HepG2 (cell line): Measurements from ENCODE around the gene MRPS35. TPM values are rescaled to one million over a fixed set of nuclear protein-coding genes. Genes with fewer than 3 reads are reported as not detected.

ENCODE experiments used
- FOXK2 ChIP-seq: fragments of 450-650 bp; IDR thresholded peaks from 2 replicates; pipeline ENCODE4 v1.6.1; 2016
- HDAC6 ChIP-seq: fragments of 200-600 bp; sonication (generic); IDR thresholded peaks from 2 replicates; pipeline ENCODE4 v1.7.0; 2017; ENCODE audit warnings: mild to moderate bottlenecking, antibody characterized with exemption, low read length, low read depth
- HNRNPUL1 ChIP-seq: fragments of 200-400 bp; formaldehyde crosslinking; IDR thresholded peaks from 2 replicates; pipeline ENCODE4 v1.6.1; 2017; ENCODE audit warnings: low read depth, mild to moderate bottlenecking, low read length, moderate library complexity
- ISL2 ChIP-seq: sonication (generic); formaldehyde crosslinking; IDR thresholded peaks from 2 replicates; pipeline ENCODE4 v1.5.0; 2020; ENCODE audit warnings: missing genetic modification reagents
- MAFF ChIP-seq: IDR thresholded peaks from 2 replicates; pipeline ENCODE4 v1.6.1; 2011; ENCODE audit warnings: low read depth, low read length, improper control_type of control experiment
- MIER3 ChIP-seq: IDR thresholded peaks from 2 replicates; pipeline ENCODE4 v1.6.1; 2016; ENCODE audit warnings: missing compliant biosample characterization, borderline replicate concordance
- NCOA2 ChIP-seq: sonication (generic); formaldehyde crosslinking; IDR thresholded peaks from 2 replicates; pipeline ENCODE4 v1.8.0; 2022; ENCODE audit warnings: inconsistent platforms
- NFIC ChIP-seq: IDR thresholded peaks from 2 replicates; pipeline ENCODE4 v1.6.1; 2012; ENCODE audit warnings: mild to moderate bottlenecking, low read length, inconsistent platforms
- PRMT3 ChIP-seq: sonication (generic); formaldehyde crosslinking; IDR thresholded peaks from 2 replicates; pipeline ENCODE4 v1.8.1; 2022; ENCODE audit warnings: low read depth, mild to moderate bottlenecking, moderate library complexity, missing genetic modification reagents, borderline replicate concordance
- REL ChIP-seq: sonication (generic); formaldehyde crosslinking; conservative IDR thresholded peaks from 2 replicates; pipeline ENCODE4 v1.8.0; 2022; ENCODE audit warnings: mild to moderate bottlenecking, missing genetic modification reagents, moderate library complexity
- SAP130 ChIP-seq: IDR thresholded peaks from 2 replicates; pipeline ENCODE4 v1.6.1; 2016; ENCODE audit warnings: low read depth
- ZFP90 ChIP-seq: sonication (generic); formaldehyde crosslinking; IDR thresholded peaks from 2 replicates; pipeline ENCODE4 v1.8.0; 2022; ENCODE audit warnings: missing genetic modification reagents, mild to moderate bottlenecking, inconsistent platforms, borderline replicate concordance
- ZNF124 ChIP-seq: sonication (generic); formaldehyde crosslinking; IDR thresholded peaks from 2 replicates; pipeline ENCODE4 v1.4.0; 2020; ENCODE audit warnings: missing genetic modification reagents
- ZNF143 ChIP-seq: sonication (generic); formaldehyde crosslinking; IDR thresholded peaks from 2 replicates; pipeline ENCODE4 v1.4.0; 2020; ENCODE audit warnings: missing genetic modification reagents
- ZNF253 ChIP-seq: sonication (generic); formaldehyde crosslinking; IDR thresholded peaks from 2 replicates; pipeline ENCODE4 v1.8.0; 2022; ENCODE audit warnings: mild to moderate bottlenecking, missing genetic modification reagents, borderline replicate concordance
- ZNF34 ChIP-seq: sonication (generic); formaldehyde crosslinking; IDR thresholded peaks from 2 replicates; pipeline ENCODE4 v1.4.0; 2020; ENCODE audit warnings: mild to moderate bottlenecking, missing genetic modification reagents, borderline replicate concordance
- ZNF577 ChIP-seq: sonication (generic); formaldehyde crosslinking; IDR thresholded peaks from 2 replicates; pipeline ENCODE4 v1.4.0; 2020; ENCODE audit warnings: mild to moderate bottlenecking, low read depth, missing genetic modification reagents, borderline replicate concordance
- ZNF615 ChIP-seq: sonication (generic); formaldehyde crosslinking; IDR thresholded peaks from 2 replicates; pipeline ENCODE4 v1.5.0; 2020; ENCODE audit warnings: mild to moderate bottlenecking, missing genetic modification reagents, borderline replicate concordance
- ZNF737 ChIP-seq: sonication (generic); formaldehyde crosslinking; IDR thresholded peaks from 2 replicates; pipeline ENCODE4 v1.5.0; 2020; ENCODE audit warnings: missing genetic modification reagents, mild to moderate bottlenecking, borderline replicate concordance
- polyA plus RNA-seq, 8 experiments: library from polyadenylated mRNA; depleted of rRNA in 3 of 8; stranded (reverse) in 7 of 8; unstranded in 1 of 8; fragments of >200 nt; fragmentation: Illumina TruSeq in 4 of 8; extraction: Trizol in 4 of 8; gene quantifications; 2 replicates each; pipeline versions ENCODE4 v1.2.1 to v1.2.3, GENCODE V29; 2011 to 2016; ENCODE audit warnings: low read depth in 4 of 8, missing spikeins in 1 of 8, mixed read lengths in 1 of 8; ENCODE audit not compliant: insufficient read depth in 1 of 8
- total RNA-seq, 5 experiments: library from RNA; depleted of rRNA; stranded (reverse); fragments of >200 nt; fragmentation: Illumina TruSeq; extraction: Trizol; gene quantifications; 2 replicates each; pipeline ENCODE4 v1.2.3, GENCODE V29; 2016; ENCODE audit warnings: low read depth in 1 of 5
- TF ChIP-seq, protein P1 (sequence below): sonication (generic); formaldehyde crosslinking; IDR thresholded peaks from 2 replicates; pipeline ENCODE4 v1.4.0; 2020; ENCODE audit warnings: mild to moderate bottlenecking, missing genetic modification reagents
- TF ChIP-seq, protein P2 (sequence below): sonication (generic); formaldehyde crosslinking; IDR thresholded peaks from 2 replicates; pipeline ENCODE4 v1.4.0; 2020; ENCODE audit warnings: missing genetic modification reagents
- TF ChIP-seq, protein P3 (sequence below): sonication (generic); formaldehyde crosslinking; IDR thresholded peaks from 2 replicates; pipeline ENCODE4; 2020; ENCODE audit warnings: missing genetic modification reagents, mild to moderate bottlenecking, borderline replicate concordance
- TF ChIP-seq, protein P4 (sequence below): sonication (generic); formaldehyde crosslinking; IDR thresholded peaks from 2 replicates; pipeline ENCODE4 v1.4.0; 2020; ENCODE audit warnings: mild to moderate bottlenecking, missing genetic modification reagents
- TF ChIP-seq, protein P5 (sequence below): IDR thresholded peaks from 2 replicates; pipeline ENCODE4 v1.6.1; 2016; ENCODE audit warnings: mild to moderate bottlenecking, missing biosample characterization, missing genetic modification reagents

MRPS35 gene
- total and polyA plus RNA-seq, 2 of the 13 experiments (the other 11 are each of a cell fraction or from before 2014, with no cell fraction given) = 63.4 to 104 TPM

DNA sequence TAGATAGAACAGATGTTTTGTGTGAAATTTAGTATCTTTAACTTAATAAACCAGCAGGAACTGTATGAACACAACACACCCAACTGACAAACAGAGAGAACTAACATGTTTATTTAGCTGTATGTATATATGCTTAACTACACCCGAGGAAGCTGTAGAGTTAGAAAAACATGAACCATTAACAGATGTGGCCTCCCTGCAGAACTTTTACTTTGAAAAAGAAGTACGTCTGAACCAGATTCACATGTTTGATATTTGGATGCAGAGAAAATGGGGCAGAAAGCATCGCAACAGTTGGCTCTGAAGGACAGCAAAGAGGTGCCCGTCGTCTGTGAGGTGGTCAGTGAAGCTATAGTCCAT lies 14.4 kb upstream of the MRPS35 start, which contains the start of gene REP15 (continued):
- TF ChIP-seq, protein P1, sequence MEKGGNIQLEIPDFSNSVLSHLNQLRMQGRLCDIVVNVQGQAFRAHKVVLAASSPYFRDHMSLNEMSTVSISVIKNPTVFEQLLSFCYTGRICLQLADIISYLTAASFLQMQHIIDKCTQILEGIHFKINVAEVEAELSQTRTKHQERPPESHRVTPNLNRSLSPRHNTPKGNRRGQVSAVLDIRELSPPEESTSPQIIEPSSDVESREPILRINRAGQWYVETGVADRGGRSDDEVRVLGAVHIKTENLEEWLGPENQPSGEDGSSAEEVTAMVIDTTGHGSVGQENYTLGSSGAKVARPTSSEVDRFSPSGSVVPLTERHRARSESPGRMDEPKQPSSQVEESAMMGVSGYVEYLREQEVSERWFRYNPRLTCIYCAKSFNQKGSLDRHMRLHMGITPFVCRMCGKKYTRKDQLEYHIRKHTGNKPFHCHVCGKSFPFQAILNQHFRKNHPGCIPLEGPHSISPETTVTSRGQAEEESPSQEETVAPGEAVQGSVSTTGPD (CRISPR knock-in tag) = no peak
- no peak for TF ChIP-seq ZNF577 (CRISPR knock-in tag)
- TF ChIP-seq MAFF = no peak
- no peak for TF ChIP-seq ZNF615 (CRISPR knock-in tag)
- TF ChIP-seq ZNF253 = no peak
- no peak for TF ChIP-seq MIER3 (CRISPR knock-in tag)
- TF ChIP-seq HNRNPUL1 = no peak
- TF ChIP-seq ISL2 (CRISPR knock-in tag) = 0 out of 2 replicates have a peak, but pooled peaks have one; percentile 27
- no peak for TF ChIP-seq PRMT3
- TF ChIP-seq, protein P2, sequence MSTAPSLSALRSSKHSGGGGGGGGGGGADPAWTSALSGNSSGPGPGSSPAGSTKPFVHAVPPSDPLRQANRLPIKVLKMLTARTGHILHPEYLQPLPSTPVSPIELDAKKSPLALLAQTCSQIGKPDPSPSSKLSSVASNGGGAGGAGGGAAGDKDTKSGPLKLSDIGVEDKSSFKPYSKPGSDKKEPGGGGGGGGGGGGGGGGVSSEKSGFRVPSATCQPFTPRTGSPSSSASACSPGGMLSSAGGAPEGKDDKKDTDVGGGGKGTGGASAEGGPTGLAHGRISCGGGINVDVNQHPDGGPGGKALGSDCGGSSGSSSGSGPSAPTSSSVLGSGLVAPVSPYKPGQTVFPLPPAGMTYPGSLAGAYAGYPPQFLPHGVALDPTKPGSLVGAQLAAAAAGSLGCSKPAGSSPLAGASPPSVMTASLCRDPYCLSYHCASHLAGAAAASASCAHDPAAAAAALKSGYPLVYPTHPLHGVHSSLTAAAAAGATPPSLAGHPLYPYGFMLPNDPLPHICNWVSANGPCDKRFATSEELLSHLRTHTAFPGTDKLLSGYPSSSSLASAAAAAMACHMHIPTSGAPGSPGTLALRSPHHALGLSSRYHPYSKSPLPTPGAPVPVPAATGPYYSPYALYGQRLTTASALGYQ (CRISPR knock-in tag) = no peak
- TF ChIP-seq, protein P3, sequence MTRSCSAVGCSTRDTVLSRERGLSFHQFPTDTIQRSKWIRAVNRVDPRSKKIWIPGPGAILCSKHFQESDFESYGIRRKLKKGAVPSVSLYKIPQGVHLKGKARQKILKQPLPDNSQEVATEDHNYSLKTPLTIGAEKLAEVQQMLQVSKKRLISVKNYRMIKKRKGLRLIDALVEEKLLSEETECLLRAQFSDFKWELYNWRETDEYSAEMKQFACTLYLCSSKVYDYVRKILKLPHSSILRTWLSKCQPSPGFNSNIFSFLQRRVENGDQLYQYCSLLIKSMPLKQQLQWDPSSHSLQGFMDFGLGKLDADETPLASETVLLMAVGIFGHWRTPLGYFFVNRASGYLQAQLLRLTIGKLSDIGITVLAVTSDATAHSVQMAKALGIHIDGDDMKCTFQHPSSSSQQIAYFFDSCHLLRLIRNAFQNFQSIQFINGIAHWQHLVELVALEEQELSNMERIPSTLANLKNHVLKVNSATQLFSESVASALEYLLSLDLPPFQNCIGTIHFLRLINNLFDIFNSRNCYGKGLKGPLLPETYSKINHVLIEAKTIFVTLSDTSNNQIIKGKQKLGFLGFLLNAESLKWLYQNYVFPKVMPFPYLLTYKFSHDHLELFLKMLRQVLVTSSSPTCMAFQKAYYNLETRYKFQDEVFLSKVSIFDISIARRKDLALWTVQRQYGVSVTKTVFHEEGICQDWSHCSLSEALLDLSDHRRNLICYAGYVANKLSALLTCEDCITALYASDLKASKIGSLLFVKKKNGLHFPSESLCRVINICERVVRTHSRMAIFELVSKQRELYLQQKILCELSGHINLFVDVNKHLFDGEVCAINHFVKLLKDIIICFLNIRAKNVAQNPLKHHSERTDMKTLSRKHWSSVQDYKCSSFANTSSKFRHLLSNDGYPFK (CRISPR knock-in tag) = no peak
- TF ChIP-seq, protein P4, sequence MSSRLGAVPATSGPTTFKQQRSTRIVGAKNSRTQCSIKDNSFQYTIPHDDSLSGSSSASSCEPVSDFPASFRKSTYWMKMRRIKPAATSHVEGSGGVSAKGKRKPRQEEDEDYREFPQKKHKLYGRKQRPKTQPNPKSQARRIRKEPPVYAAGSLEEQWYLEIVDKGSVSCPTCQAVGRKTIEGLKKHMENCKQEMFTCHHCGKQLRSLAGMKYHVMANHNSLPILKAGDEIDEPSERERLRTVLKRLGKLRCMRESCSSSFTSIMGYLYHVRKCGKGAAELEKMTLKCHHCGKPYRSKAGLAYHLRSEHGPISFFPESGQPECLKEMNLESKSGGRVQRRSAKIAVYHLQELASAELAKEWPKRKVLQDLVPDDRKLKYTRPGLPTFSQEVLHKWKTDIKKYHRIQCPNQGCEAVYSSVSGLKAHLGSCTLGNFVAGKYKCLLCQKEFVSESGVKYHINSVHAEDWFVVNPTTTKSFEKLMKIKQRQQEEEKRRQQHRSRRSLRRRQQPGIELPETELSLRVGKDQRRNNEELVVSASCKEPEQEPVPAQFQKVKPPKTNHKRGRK (CRISPR knock-in tag) = no peak
- TF ChIP-seq ZNF143 (CRISPR knock-in tag) = no peak
- no peak for TF ChIP-seq HDAC6
- TF ChIP-seq NCOA2 (CRISPR knock-in tag) = 0 out of 2 replicates have a peak, but pooled peaks have one; percentile 28
- TF ChIP-seq ZFP90 = no peak
- 0 out of 2 replicates have a peak, but pooled peaks have one; percentile 27 for TF ChIP-seq SAP130 (CRISPR knock-in tag)
- no peak for TF ChIP-seq ZNF737
- TF ChIP-seq NFIC = peak; percentile 47; the same call in 1 of the 2 replicates
- no peak for TF ChIP-seq FOXK2
- TF ChIP-seq ZNF34 (CRISPR knock-in tag) = no peak
- TF ChIP-seq ZNF124 = no peak
- TF ChIP-seq, protein P5, sequence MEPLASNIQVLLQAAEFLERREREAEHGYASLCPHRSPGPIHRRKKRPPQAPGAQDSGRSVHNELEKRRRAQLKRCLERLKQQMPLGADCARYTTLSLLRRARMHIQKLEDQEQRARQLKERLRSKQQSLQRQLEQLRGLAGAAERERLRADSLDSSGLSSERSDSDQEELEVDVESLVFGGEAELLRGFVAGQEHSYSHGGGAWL = no peak
- TF ChIP-seq REL = no peak
